NOMO-1 treated with DMSO at 0.1 percent for 48 hours (cell line): ENCODE results near the gene PLXNA4.

ENCODE experiments used
- DNase-seq: peaks from one replicate; lab custom pipeline; 2025; ENCODE audit not compliant: unreplicated experiment; lab: John Stamatoyannopoulos, UW

Gene PLXNA4

DNA sequence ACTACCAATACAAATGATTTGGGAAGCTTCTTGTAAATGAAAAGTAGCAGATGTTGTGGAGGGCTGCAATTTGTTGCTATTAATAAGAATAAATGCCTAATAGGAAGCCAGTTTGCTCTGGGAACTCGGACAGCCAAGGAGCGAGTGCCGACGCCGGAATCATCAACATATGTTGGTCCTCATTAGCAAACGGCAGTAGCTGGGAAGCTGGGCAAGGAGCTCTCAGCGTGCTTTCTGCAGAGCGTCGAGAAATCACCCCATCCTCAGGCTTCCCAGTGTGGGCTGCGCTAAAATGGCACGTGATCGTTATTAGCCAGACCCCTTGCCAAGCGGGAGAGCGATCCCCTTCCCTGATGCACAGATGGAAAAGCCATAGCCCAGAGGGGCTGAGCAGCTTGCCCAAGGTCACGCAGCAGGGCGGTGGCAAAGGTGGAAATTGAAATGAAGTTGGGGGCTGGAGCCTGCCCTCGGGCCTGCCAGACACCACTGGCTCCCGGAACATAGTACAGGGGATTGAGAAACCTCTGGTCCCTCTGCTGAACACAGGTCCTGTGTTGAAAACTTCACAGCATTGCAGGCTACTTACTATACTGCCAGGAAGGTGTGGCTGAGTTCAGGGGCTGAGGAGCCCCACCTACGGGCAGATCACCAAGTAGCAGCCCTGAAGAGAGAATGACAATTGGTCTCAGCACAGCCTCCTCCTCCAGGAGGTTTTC lies 326.9 kb downstream of the PLXNA4 start:
- no peak for DNase-seq

DNA sequence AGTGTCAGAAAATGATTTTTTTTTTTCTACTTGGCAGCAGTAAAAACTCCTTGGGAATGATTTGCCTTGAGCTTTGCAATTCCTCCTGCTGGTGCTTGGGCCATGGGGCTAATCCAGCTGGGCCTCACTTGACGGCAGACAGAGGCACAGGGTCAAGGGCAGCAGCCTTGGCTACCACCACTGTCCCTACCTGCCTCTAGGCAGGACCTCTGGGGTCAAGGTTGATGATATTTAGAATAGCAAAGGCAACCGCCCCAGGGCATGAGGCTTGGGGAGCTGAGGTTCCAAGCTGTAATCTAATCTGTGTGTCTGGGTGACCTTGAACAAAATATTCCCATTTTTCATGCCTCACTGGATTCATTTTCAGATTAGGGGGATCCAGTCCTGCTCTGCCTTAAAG lies 327.4 kb downstream of the PLXNA4 start:
- no peak for DNase-seq

DNA sequence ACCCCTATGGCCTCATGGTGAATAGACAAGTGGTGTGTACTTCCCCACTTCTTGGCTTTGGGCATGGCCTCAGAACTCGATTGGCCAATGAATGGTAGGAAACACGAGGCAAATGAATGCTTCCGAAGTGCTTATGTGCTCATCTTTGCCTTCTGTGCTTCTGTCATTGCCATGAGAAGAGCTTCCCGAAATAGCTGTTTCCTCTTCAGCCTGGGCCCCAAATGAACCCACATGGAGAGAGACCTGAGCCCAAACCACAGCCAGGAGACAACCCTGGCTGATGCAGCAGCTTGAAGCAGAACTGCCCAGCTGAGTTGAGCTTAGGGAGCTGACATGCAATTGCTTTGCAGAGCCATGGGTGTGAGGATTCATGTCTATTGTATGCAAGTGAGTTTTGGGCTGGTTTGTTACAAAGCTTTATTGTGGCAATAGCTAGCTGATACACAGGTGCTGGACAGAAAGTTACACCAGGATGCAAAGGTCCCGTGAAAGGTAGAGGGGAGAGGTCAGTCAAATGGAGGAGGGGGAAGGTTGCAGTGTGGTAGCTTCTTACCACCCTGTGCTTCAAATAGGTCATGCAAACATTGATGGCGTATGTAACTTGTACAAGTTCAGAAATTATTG lies 328.2 kb downstream of the PLXNA4 start:
- DNase-seq, result no peak

DNA sequence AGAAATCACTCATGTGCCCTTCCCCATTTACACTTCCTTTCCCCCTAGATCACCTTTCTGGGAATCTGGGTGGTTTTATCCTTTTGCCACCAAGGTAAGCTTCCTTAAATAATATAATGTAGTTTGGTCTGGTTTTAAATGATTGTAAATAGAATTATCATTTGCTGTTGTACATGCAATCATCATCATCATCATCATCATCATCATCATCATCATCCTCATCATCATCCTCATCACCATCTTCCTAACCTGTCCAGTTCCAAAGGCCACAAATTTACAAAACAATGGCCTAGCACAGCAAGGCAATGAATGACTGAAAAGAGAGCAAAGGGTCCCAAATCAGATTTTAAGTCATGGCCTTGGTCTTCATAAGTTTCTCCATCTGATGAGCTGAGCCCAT lies 329.7 kb downstream of the PLXNA4 start:
- DNase-seq, result no peak

DNA sequence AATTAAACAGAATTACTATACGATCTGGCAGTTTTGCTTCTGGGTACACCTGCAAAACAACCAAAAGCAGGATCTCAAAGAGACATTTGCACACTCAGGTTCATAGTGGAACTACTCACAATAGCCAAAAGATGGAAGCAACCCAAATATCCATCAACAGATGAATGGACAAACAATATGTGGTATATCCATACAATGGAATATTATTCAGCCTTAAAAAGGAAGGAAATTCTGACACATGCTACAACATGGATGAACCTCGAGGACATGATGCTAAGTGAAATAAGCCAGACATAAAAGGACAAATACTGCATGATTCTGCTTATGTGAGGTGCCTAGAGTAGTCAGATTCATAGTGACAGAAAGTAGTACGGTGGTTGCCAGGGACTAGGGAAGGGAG lies 330.7 kb downstream of the PLXNA4 start:
- DNase-seq, result no peak

DNA sequence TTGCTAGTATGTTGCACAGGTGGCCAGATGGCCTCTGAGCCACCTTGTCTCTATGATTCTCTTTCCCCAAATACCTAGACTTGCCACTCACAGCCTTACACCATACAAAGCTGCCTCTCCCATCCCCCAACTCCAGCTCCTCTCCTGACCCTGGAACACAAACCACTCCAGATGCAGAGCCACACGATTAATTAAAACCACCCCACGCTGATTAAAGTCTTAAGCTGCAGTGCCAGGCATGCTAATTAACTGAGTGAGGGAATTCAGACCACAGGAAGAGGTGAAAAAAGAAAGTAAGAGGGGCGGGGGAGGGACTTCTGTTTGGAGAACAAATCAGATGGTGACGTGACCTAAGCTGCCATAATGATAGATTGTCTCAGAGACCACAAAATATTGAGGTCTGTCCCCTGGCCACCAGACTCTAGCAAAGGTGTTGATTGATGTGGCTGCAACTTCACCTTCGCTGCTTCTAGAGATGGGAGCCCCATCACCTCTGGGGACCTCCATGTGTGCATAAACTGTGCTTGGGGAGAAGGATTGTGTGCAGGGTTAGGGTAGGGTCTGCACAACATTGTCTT lies 331.3 kb downstream of the PLXNA4 start:
- no peak for DNase-seq

DNA sequence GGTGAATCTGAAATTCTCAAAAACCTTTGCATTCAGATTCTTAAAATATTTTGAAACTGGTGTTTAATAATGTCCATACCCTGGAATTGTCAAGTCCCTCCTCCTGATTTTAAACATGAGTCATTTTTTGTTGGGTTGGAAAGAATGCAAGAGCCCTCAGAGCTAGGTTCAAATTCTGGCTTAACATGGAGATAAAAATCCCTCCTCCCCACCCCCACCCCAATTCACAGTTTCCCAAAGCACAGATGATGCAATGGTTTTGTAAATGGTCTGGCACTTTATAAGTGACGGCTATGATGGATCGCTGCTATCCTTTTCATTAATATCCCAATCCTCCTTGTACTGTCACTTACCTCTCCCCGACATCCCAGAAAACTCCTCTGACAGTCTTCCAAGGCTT lies 332.8 kb downstream of the PLXNA4 start:
- DNase-seq, result no peak

DNA sequence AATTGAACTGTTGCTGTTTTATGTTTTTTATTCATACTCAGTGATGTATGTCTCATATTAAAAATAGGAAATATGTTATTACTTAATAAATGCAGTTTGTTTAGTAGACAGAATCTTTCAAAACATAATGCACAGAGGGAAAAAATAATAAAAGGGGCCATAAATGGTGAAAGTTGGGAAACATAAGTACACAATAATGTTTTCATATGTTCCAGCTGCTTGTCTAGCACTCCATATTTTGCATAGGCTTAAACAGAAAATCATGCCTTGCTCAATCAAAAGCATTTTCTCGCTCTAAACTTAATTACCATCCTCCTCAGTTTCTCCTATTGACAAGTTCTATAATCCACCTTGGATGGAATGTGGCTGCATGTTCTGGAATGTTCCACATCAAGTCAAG lies 333.2 kb downstream of the PLXNA4 start:
- no peak for DNase-seq

DNA sequence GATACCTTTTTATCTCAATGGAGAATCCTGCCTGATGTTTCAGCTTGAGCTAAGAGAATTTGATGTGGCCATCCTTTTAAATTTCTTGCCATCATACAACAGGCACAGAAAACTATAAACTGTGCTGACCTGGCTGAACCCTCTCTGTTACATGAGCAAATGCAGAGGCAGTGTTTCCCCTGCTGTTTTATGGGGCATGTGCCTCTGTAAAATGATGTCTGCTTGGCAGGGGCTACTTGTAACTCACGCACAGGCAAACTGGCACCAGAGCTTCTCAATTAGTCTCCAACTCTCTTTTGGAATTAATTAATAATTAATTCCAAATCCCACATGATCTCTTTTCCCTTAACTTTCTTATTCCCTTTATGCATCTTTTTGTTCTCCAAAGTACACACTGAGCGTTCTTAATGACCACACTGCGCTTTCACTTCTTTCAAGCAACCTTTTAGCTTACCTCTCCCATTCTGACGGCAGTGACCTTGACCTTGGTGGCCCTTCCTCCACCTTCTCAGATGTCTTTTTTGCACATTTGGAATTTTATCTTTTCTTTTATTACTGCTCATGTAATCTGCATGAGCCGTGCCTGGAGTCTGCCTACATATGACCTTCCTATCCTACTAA lies 334.0 kb downstream of the PLXNA4 start:
- no peak for DNase-seq

DNA sequence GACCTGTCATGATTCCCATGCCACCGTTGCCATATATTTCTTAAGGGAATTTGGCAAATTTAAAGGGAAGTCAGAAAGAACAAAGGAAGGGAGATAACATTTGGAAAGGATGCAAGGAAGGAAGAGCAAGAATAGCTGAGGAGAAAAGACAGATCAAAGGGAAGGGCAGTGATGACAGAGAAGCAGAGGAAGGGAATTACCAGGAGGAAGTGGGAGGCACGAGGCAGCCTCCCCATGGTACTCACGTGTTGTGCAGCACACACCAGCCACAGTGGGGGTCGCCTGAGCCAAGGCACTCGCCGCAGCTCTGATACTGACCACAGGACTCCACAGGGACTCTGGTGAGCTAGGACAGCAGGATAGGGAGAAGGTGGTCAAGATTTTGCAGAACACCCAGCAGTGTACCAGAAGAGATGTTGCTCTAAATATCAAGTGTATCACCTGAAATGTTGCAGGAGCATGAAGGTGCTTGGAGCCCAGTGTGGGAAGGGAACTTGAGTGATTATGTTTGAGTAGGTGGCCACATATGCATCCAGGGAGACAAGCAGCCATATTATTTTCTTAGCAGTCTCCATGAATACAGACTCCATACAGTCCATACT lies 335.3 kb downstream of the PLXNA4 start:
- DNase-seq, result no peak

DNA sequence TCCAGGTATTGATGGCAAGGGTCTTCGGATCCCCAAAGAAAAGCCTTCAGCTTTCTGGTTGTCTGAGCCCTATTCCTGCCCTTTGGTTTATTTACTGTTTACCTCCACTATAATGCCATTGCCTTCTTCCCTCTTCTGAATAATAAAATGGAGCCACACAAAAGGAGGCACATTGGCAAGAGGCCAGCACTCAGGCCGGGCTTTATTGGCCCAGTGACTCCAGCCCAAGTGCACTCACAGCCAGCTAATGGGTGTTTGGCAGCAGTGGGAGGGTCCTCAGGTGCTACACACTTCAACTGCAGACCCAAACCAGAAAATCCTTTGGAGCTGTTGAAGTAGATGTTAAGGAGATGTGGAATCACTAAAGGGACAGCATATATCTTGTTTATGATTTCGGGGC lies 336.0 kb downstream of the PLXNA4 start:
- no peak for DNase-seq

DNA sequence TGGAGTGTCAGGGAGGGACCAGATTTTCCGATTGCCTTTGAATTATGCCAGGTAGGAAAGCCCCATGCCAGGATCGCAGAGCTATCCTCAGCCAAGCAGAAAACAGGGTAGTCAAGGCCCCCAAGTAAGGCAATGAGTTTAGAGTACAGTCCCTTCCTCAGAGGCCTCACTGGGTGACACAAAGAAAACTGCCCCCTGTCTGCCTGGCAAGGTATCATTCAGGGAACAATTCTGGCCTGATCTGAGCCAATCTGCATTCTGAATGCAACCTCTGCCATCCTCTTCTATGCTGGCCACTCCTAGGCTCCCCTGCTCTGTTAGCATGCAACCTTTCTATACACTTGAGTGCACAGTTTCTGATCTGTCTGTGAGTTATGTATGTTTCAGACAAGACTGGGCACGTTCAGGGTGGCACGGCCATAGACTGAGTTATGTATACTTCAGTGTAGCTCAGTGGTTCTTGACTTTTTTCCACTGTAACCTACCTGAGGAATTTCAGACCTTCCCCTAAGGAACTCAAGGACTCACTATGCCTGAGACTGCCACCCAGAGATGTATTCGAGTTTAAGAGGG lies 336.8 kb downstream of the PLXNA4 start:
- no peak for DNase-seq

DNA sequence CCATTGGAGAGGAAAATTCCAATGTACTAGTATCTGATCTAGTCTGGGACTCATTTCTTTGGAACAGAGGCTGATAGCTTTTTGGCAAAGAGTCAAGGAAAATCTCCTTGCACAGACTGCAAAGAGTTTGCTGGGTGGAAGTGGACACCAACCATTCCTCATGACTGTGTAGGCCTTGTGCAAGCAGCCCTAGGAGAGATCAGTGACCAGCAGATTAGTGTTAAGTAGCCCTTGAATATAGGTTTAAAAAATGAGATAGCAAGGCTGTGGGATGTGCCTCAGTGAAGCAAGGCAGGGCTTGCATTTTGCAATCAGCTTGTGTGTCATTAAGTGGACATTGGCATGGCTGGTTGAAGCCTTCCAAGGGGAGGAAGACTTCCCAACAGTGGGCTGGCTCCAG lies 341.6 kb downstream of the PLXNA4 start:
- DNase-seq, result no peak

DNA sequence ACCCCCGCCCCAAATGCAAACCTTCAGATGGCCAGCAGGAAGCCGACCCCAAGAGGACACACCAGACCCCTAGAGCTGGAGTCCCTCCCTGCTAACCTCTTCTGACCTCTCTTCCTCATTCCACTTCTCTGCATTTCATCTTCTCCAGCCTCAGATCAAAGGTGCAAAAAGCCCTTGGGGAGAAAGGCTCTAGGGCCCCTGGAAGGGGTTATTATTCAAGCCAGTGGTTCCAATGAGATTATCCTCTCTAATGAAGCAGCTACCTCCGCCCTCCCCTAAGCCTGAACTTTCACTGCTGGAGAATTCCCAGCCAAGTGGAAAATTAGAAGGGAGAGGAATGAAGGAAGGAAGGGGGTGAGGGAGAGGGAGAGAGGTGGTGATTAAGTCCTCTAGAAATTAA lies 343.9 kb downstream of the PLXNA4 start:
- no peak for DNase-seq

DNA sequence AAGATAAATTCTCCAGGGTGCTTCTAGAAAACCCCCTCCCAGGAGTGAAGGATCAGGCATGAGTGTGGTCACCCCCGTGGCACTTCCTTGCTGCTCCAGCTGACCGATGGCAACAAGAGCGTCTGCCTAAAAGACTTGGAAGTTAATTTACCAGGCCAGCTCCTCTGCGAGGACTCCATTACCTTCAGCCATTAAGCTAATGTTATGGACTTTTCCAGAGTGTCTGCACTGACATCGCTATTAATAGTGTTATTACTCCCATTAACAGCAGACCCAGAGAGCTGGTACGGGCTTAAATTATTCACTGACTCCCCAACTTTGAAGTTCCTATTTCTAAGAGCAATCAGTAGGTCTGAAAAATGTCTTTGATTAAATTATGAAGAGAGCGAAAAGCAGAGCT lies 345.8 kb downstream of the PLXNA4 start:
- DNase-seq, result no peak

DNA sequence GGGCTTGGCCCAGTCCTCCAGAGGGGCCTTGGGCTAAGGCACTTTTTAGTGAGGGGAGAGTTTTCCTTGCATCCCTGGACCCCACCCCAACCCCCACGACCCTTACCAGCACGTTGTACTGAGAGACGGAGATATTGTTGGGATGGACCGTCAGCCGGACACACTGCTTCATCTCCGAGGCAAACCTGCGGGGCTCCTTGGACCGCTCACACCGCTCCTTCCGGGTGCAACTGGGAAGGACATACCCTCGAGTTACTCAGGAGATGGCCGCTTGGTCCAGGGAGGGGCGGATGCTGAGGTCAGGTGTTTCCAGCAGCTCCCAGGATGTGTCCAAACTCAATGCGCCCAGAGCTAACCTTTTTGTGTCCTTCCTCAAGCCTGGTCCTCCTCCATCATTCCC lies 348.0 kb downstream of the PLXNA4 start:
- DNase-seq, result no peak

DNA sequence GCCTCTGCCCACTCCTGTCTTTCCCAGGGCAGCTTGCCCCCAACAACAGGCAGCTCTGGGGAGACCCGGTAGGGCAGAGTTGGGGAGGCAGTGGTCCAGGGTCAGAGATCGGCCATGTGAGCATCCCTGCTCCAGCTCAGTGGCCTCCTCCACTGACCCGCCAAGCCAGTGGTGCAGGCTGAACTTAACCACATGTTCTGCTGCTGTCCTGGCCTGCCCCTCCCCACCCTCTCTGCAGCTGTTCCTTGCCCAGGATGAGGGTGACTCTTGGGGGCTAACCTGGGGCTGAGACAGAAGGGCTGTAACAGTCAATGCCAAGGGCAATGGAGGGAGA lies 349.3 kb downstream of the PLXNA4 start:
- DNase-seq, result no peak

DNA sequence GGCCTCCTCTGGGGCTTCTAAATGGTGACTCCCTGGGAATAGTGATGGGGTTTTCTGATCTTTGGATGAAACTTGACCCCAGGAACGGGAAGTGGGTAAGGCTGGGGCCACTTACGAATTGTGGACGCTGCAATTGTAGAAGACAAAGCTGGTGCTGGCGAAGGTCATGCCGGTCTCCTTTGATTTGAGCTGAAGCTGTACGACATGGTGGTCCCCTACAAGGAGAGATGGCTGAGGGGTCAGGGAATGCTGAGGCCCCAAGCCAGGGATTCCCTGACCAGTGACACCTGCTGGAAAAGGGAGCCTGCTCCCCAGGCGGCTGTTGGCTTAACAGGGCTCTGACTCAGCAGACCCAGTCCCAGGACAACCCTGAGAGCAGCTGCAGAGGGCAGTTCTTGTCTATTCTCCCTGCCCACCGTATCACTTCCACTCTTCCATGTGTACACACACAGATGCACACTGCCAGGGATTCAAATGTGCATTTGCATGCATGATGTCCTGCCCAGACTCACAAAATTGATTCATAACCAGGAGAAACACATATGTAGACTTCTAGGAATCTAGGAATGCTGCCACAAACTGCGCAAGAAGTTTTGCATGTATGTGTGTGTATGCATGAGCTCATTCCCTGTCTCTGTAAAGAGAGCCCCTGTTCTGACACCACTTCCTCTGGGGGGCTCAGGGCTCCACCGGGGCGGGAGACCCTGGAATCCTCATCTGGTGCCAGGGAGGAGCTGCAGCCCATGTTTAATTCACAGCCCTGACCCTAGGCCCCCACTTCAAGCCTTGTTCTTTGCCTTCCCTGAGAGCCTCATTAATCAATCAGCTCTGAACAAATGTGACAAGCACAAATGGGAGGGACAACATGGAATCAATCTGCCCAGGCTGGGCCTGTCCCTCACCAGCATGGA lies 350.0 kb downstream of the PLXNA4 start:
- DNase-seq, result no peak

DNA sequence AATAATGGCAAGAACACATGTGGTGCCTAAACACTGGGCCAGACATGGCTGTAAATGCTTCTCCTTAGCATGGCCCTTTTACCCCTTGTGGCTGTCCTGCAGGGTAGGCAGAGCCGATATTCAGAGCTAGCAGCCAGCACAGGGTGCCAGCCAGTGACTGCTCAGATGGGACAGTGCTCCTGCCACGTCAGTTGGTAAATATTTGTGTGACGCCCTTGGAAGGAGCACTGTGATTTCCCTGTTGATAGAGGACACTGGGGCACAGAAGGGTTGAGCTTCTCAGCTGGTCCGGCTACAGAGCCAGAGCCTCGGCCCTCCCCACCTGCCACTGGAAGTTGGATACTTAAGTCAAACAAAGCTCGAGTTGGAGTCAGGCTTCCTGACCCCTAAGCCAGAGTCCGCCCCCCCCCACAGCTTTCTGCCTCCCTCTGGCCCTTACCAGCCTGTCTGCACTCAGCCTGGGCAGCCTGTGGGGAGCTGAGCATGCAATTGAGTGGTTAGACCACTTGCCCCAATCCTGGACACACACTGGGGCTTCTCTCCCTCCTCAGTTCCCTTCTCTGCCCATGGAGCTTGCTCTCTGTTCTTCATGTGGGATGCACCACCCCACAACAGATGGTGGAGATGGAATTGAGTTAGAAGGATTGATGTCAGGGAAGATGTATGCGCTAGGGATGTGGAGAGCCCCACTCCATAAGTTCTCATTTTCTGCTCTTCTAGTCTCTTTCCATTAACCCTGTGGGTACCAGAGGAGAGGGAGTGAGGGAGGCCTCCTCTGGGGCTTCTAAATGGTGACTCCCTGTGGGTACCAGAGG lies 350.8 kb downstream of the PLXNA4 start:
- no peak for DNase-seq

DNA sequence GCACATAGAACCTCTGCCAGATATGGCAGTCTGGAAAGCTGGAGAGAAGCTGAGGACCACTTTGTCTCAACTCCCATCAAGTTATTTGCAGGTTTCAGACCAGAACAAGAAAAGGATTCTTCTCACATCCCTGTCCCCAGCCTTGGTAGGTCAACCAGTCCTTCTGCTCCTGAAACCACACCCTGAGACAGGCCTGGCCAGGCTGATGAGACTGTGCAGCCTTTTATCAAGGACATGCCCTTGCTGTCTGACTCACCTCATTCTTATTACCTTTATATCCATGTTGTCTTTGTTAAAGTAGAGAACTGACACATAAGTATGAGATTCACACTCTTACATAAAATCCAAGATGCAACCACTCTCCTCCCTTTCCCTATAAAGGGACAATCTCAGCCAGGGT lies 354.9 kb downstream of the PLXNA4 start:
- no peak for DNase-seq
